ENCODE results near the gene UGT8. TPM values are rescaled to one million over a fixed set of nuclear protein-coding genes. Genes with fewer than 3 reads are reported as not detected.

The UGT8 gene
- total RNA-seq, 1 experiment from 2014 or later, result 15.7 TPM

GRCh38 chr4:114582621-114583020 is 16.0 kb upstream of the UGT8 start:
- H3K14ac ChIP-seq (ENCODE audit: insufficient read depth, low read length), result no peak overlapping the region
- H3K9me3 ChIP-seq (ENCODE audit: control insufficient read depth, low read depth, low read length), result peaks cover 27% of the 10 kb centered on the region
- no peak overlapping the region for H3K4ac ChIP-seq (ENCODE audit: low read depth, low read length)
- no peak overlapping the region for H4K8ac ChIP-seq (replicated peaks; ENCODE audit: insufficient read length, low read depth, low read length)
- Mint-ChIP-seq H3K9me3 (peaks cover 59 to 66% of the 10 kb centered on the region in 2 experiments), H3K27ac (no peak overlapping the region), H3K4me1 (no peaks in the 10 kb centered on the region), H3K27me3 (ENCODE audit: low read depth) (peaks cover 6% of the 10 kb centered on the region), H3K4me3 (no peak overlapping the region), H3K36me3 (ENCODE audit: insufficient read depth in 1 of 3, low read depth in 3 of 3) (peaks cover 46 to 56% (median 49%) of the 10 kb centered on the region in 3 experiments)
- no peaks in the 10 kb centered on the region for H3K27me3 ChIP-seq (ENCODE audit: insufficient read depth, low read length)
- H3K18ac ChIP-seq (ENCODE audit: insufficient read length, low read depth, low read length), result no peak overlapping the region
- no peak overlapping the region for H2BK20ac ChIP-seq (ENCODE audit: low read depth, low read length, poor library complexity, severe bottlenecking)
- no peaks in the 10 kb centered on the region for H3K4me1 ChIP-seq (ENCODE audit: insufficient read depth, low read length)
- no CpG with 5 or more reads among the region's 1 CpG for WGBS (ENCODE audit: extremely low coverage, insufficient read length, low lambda C conversion rate)
- H2BK12ac ChIP-seq (ENCODE audit: insufficient read length, low read depth, low read length), result no peak overlapping the region
- H3K79me2 ChIP-seq (ENCODE audit: insufficient read depth, low read length), result no peaks in the 10 kb centered on the region
- H2AK5ac ChIP-seq (ENCODE audit: insufficient read length, low read length), result no peak overlapping the region
- H3K4me2 ChIP-seq (ENCODE audit: insufficient read depth, insufficient read length, low read length), result no peak overlapping the region
- no peak overlapping the region for H4K91ac ChIP-seq (ENCODE audit: insufficient read length, low read depth, low read length)
- H3K79me1 ChIP-seq (ENCODE audit: insufficient read depth, low read depth, low read length, poor library complexity, severe bottlenecking), result no peaks in the 10 kb centered on the region
- H3K9ac ChIP-seq (ENCODE audit: extremely low read depth, insufficient read length, low read length), result no peak overlapping the region
- H3K27ac ChIP-seq (ENCODE audit: insufficient read length, low read depth, low read length), result no peak overlapping the region
- TF ChIP-seq CTCF (conservative IDR thresholded peaks at IDR 0.05), result no peak
- no peak overlapping the region for H2AFZ ChIP-seq (ENCODE audit: low read length)
- H2BK120ac ChIP-seq (ENCODE audit: low read depth, low read length, poor library complexity, severe bottlenecking), result no peak overlapping the region
- no peak overlapping the region for H3K23ac ChIP-seq (ENCODE audit: insufficient read length, low read depth, low read length)
- no peak overlapping the region for H2BK5ac ChIP-seq (ENCODE audit: insufficient read length, low read length)
- H4K5ac ChIP-seq (ENCODE audit: insufficient read length, low read depth, low read length), result no peak overlapping the region
- H3T11ph ChIP-seq (ENCODE audit: low read length), result no peak overlapping the region
- no peaks in the 10 kb centered on the region for H3K23me2 ChIP-seq (ENCODE audit: insufficient read length, low read depth, low read length, poor library complexity, severe bottlenecking)
- no peak overlapping the region for H2BK15ac ChIP-seq (ENCODE audit: low read depth, low read length)
- no peak overlapping the region for H3K56ac ChIP-seq (ENCODE audit: insufficient read length, low read depth, low read length)
- H4K20me1 ChIP-seq (ENCODE audit: control insufficient read depth, insufficient read depth, insufficient read length), result no peaks in the 10 kb centered on the region
- DNase-seq, result no peak

Measured in H9 (cell line).